HepG2 (cell line): ENCODE data around the gene USP28. TPM values are rescaled to one million over a fixed set of nuclear protein-coding genes. Genes with fewer than 3 reads are reported as not detected.

Experiments used
- ATAC-seq: fragments of 200-7000 bp; cut with Tn5 transposase; 3 replicates; pipeline ENCODE4 v1.9.1; 2020; ENCODE audit warnings: mild to moderate bottlenecking, moderate library complexity
- BruUV-seq: library from RNA; stranded (reverse); fragments of 400-500 nt; replicated peaks from 2 replicates; lab custom pipeline; 2021; lab: Mats Ljungman, UMichigan
- CTCF ChIA-PET: fragments of 300-600 bp; formaldehyde crosslinking; extraction: SDS; loops from one replicate; lab custom pipeline; 2021; ENCODE audit warnings: low total read pairs, inconsistent platforms, low intra/inter-chr PET ratio; lab: Yijun Ruan, JAX
- POLR2A ChIA-PET: fragments of 350-600 bp; sonication (Branson Sonifier 250); formaldehyde crosslinking; loops from one replicate; lab custom pipeline; 2020; ENCODE audit warnings: antibody characterized with exemption, inconsistent platforms; lab: Yijun Ruan, JAX
- DNase-seq: peaks from one replicate; pipeline ENCODE4 v3.0.0-alpha.2; 2015; ENCODE audit warnings: low spot score
- FAIRE-seq: peaks from 3 replicates; lab custom pipeline; 2011; peaks lifted over from hg19 to GRCh38; lab: Jason Lieb, UNC
- H2AFZ ChIP-seq: one replicate; pipeline ENCODE4 v1.6.1; 2011; ENCODE audit warnings: low read length, inconsistent platforms
- H3K27ac ChIP-seq: fragments of 300-600 bp; 3 replicates; pipeline ENCODE4 v1.8.0; 2011; ENCODE audit warnings: mixed run types, mild to moderate bottlenecking, mixed read lengths, low read length, inconsistent platforms; ENCODE audit not compliant: insufficient read depth; ENCODE audit errors: extremely low read length
- H3K27me3 ChIP-seq, 2 experiments: fragments of 200-600 bp in 1 of 2; 2 replicates in 1 of 2; 3 replicates in 1 of 2; pipeline versions ENCODE4 v1.6.0 to v1.8.0; 2011; ENCODE audit warnings: low read length in 2 of 2, mild to moderate bottlenecking in 2 of 2, moderate library complexity in 2 of 2, inconsistent platforms in 1 of 2; ENCODE audit not compliant: insufficient read depth in 2 of 2, control insufficient read depth in 1 of 2
- H3K36me3 ChIP-seq, 2 experiments: fragments of 200-600 bp in 1 of 2; replicated peaks in 1 of 2; 2 replicates in 1 of 2; 3 replicates in 1 of 2; pipeline versions ENCODE4 v1.5.1 to v1.8.0; 2011; ENCODE audit warnings: low read length in 2 of 2, inconsistent platforms in 1 of 2; ENCODE audit not compliant: insufficient read depth in 2 of 2, control insufficient read depth in 1 of 2
- H3K4me1 ChIP-seq: 2 replicates; pipeline ENCODE4 v1.5.1; 2012; ENCODE audit warnings: low read length, inconsistent platforms; ENCODE audit not compliant: insufficient read depth
- H3K4me2 ChIP-seq: 2 replicates; pipeline ENCODE4 v1.6.0; 2011; ENCODE audit warnings: low read depth, low read length, inconsistent platforms
- H3K4me3 ChIP-seq, 3 experiments: fragments of 200-600 bp in 1 of 3; sonication (generic), shearing (Covaris generic) in 1 of 3; replicated peaks in 1 of 3; 2 replicates each; pipeline ENCODE4 v1.5.1; 2011 to 2016; ENCODE audit warnings: low read length in 3 of 3, inconsistent platforms in 2 of 3, low read depth in 2 of 3, mild to moderate bottlenecking in 2 of 3, control low read depth in 1 of 3, mixed read lengths in 1 of 3; ENCODE audit not compliant: insufficient read depth in 1 of 3
- H3K79me2 ChIP-seq: one replicate; pipeline ENCODE4 v1.6.1; 2011; ENCODE audit warnings: low read length, inconsistent platforms; ENCODE audit not compliant: insufficient read depth
- H3K9ac ChIP-seq: 2 replicates; pipeline ENCODE4 v1.6.0; 2011; ENCODE audit warnings: mild to moderate bottlenecking, low read depth, low read length, inconsistent platforms; ENCODE audit not compliant: insufficient read depth
- H3K9me3 ChIP-seq: 2 replicates; pipeline ENCODE4 v1.5.1; 2012; ENCODE audit warnings: mild to moderate bottlenecking, low read length
- H4K20me1 ChIP-seq: 2 replicates; pipeline ENCODE4 v1.6.0; 2011; ENCODE audit warnings: inconsistent platforms, mild to moderate bottlenecking, low read length, moderate library complexity; ENCODE audit not compliant: insufficient read depth
- CCAR2 ChIP-seq: fragments of 200-400 bp; formaldehyde crosslinking; optimal IDR thresholded peaks from 2 replicates; pipeline ENCODE3; 2018; ENCODE audit warnings: low read depth, mild to moderate bottlenecking, low read length, moderate library complexity
- CREB1 ChIP-seq, 2 experiments: fragments of 450-650 bp in 1 of 2; IDR thresholded peaks; 2 replicates each; pipeline ENCODE4 v1.6.1; 2016 to 2017; ENCODE audit warnings: control low read depth in 1 of 2, mild to moderate bottlenecking in 1 of 2, missing compliant biosample characterization in 1 of 2, missing genetic modification characterization in 1 of 2
- CTCF ChIP-seq: sonication (generic); formaldehyde crosslinking; IDR thresholded peaks from 2 replicates; pipeline ENCODE4 v1.5.0; 2020; ENCODE audit warnings: mild to moderate bottlenecking, missing genetic modification reagents, moderate library complexity
- GATAD2A ChIP-seq: IDR thresholded peaks from 2 replicates; pipeline ENCODE4 v1.6.1; 2016
- IKZF4 ChIP-seq: sonication (generic); formaldehyde crosslinking; IDR thresholded peaks from 2 replicates; pipeline ENCODE4 v1.5.1; 2020; ENCODE audit warnings: borderline replicate concordance, mild to moderate bottlenecking, low read depth, missing genetic modification reagents; ENCODE audit errors: not compliant biosample characterization
- MED1 ChIP-seq: sonication (generic); formaldehyde crosslinking; IDR thresholded peaks from 2 replicates; pipeline ENCODE4 v1.4.0; 2020; ENCODE audit warnings: missing genetic modification reagents
- MED8 ChIP-seq: sonication (generic); formaldehyde crosslinking; IDR thresholded peaks from 2 replicates; pipeline ENCODE4 v1.8.1; 2023; ENCODE audit warnings: mild to moderate bottlenecking, missing genetic modification reagents; ENCODE audit not compliant: insufficient replicate concordance
- MLLT10 ChIP-seq: sonication (generic); formaldehyde crosslinking; IDR thresholded peaks from 2 replicates; pipeline ENCODE4 v1.4.0; 2020; ENCODE audit warnings: missing genetic modification reagents
- NCOA1 ChIP-seq: sonication (generic); formaldehyde crosslinking; IDR thresholded peaks from 2 replicates; pipeline ENCODE4 v1.9.0; 2021; ENCODE audit warnings: missing genetic modification reagents
- NR2F2 ChIP-seq: IDR thresholded peaks from 2 replicates; pipeline ENCODE4 v1.6.1; 2012; ENCODE audit warnings: low read depth, inconsistent platforms, borderline replicate concordance
- POGZ ChIP-seq: sonication (generic); formaldehyde crosslinking; IDR thresholded peaks from 2 replicates; pipeline ENCODE4 v1.4.0; 2020; ENCODE audit warnings: mild to moderate bottlenecking, missing genetic modification reagents
- SMAD1 ChIP-seq: sonication (generic); formaldehyde crosslinking; IDR thresholded peaks from 2 replicates; pipeline ENCODE4 v1.4.0; 2020; ENCODE audit warnings: missing genetic modification reagents, low read depth, mild to moderate bottlenecking, borderline replicate concordance
- SP2 ChIP-seq: sonication (generic); formaldehyde crosslinking; IDR thresholded peaks from 2 replicates; pipeline ENCODE4 v1.5.1; 2020; ENCODE audit warnings: mild to moderate bottlenecking, missing genetic modification reagents
- ZBTB3 ChIP-seq: sonication (generic); formaldehyde crosslinking; IDR thresholded peaks from 2 replicates; pipeline ENCODE4 v1.4.0; 2020; ENCODE audit warnings: low read depth, mild to moderate bottlenecking, moderate library complexity, missing genetic modification reagents, borderline replicate concordance
- ZBTB38 ChIP-seq: sonication (generic); formaldehyde crosslinking; IDR thresholded peaks from 2 replicates; pipeline ENCODE4 v1.5.1; 2020; ENCODE audit warnings: mild to moderate bottlenecking, missing genetic modification reagents
- ZNF501 ChIP-seq: sonication (generic); formaldehyde crosslinking; IDR thresholded peaks from 2 replicates; pipeline ENCODE4 v1.5.1; 2020; ENCODE audit warnings: mild to moderate bottlenecking, moderate library complexity, missing genetic modification reagents
- ZNF512 ChIP-seq: sonication (generic); formaldehyde crosslinking; IDR thresholded peaks from 2 replicates; pipeline ENCODE4 v1.4.0; 2020; ENCODE audit warnings: mild to moderate bottlenecking, missing genetic modification reagents
- ZNF556 ChIP-seq: sonication (generic); formaldehyde crosslinking; IDR thresholded peaks from 2 replicates; pipeline ENCODE4 v1.4.0; 2020; ENCODE audit warnings: mild to moderate bottlenecking, missing genetic modification reagents, borderline replicate concordance
- ZNF569 ChIP-seq: sonication (generic); formaldehyde crosslinking; IDR thresholded peaks from 2 replicates; pipeline ENCODE4 v1.5.0; 2020; ENCODE audit warnings: mild to moderate bottlenecking, missing genetic modification reagents, moderate library complexity, borderline replicate concordance
- ZNF589 ChIP-seq: sonication (generic); formaldehyde crosslinking; conservative IDR thresholded peaks from 2 replicates; pipeline ENCODE4 v1.8.0; 2022; ENCODE audit warnings: mild to moderate bottlenecking, moderate library complexity, missing genetic modification reagents
- ZNF644 ChIP-seq: IDR thresholded peaks from 2 replicates; pipeline ENCODE4 v1.6.1; 2016; ENCODE audit warnings: low read depth
- ZNF768 ChIP-seq: sonication (generic); formaldehyde crosslinking; IDR thresholded peaks from 2 replicates; pipeline ENCODE4 v1.4.0; 2020; ENCODE audit warnings: missing genetic modification reagents
- WGBS: methylation state at CpG from one replicate; pipeline ENCODE4 v1.1.6; 2017; ENCODE audit warnings: low lambda C conversion rate; 5-methylcytosine and 5-hydroxymethylcytosine counted together
- in situ Hi-C: cut with HindIII; loops from 2 replicates; pipeline ENCODE4 v1.10.0; 2017; ENCODE audit warnings: low pct_unique_long_range_greater_than_20kb; ENCODE audit not compliant: extremely low pct_ligation_motif_present
- intact Hi-C: fragments of 100-400 bp; cut with micrococcal nuclease; formaldehyde crosslinking; loops from one replicate; pipeline ENCODE4 v1.10.0; 2022; ENCODE audit not compliant: unreplicated experiment
- polyA plus RNA-seq, 8 experiments: library from polyadenylated mRNA; depleted of rRNA in 3 of 8; stranded (reverse) in 7 of 8; unstranded in 1 of 8; fragments of >200 nt; fragmentation: Illumina TruSeq in 4 of 8; extraction: Trizol in 4 of 8; gene quantifications; 2 replicates each; pipeline versions ENCODE4 v1.2.1 to v1.2.3, GENCODE V29; 2011 to 2016; ENCODE audit warnings: low read depth in 4 of 8, missing spikeins in 1 of 8, mixed read lengths in 1 of 8; ENCODE audit not compliant: insufficient read depth in 1 of 8
- total RNA-seq, 5 experiments: library from RNA; depleted of rRNA; stranded (reverse); fragments of >200 nt; fragmentation: Illumina TruSeq; extraction: Trizol; gene quantifications; 2 replicates each; pipeline ENCODE4 v1.2.3, GENCODE V29; 2016; ENCODE audit warnings: low read depth in 1 of 5

Gene USP28
- total and polyA plus RNA-seq, 2 of the 13 experiments (the other 11 are each of a cell fraction or from before 2014, with no cell fraction given): 29.6 to 34.3 TPM

- Histone ChIP-seq H3K4me3 (peak overlapping the region; percentile 63 to 74 (median 69)), H2AFZ (peak overlapping the region; percentile 86), H3K36me3 (no peaks in the 10 kb centered on the region), H3K4me1 (peaks cover 63% of the 10 kb centered on the region), H4K20me1 (no peaks in the 10 kb centered on the region), H3K27ac (peak overlapping the region; percentile 87), H3K79me2 (peaks cover 6% of the 10 kb centered on the region), H3K9me3 (no peaks in the 10 kb centered on the region), H3K27me3 (no peaks in the 10 kb centered on the region; a peak in 1 of 5 replicates), H3K4me2 (peak overlapping the region; percentile 89), H3K9ac (peak overlapping the region; percentile 82)
- 63% methylated on average over 24 of the region's 24 CpGs for WGBS
- in situ Hi-C loops: no loop called here
- TSS peak; percentile 93 for BruUV-seq
- DNase-seq: no peak
- intact Hi-C loops: no loop called here
- CTCF ChIA-PET: no interaction called here
- POLR2A ChIA-PET: interaction anchor here (0.9 to 2.1 kb wide), 6 partner anchors 14 to 30 kb away, joined by 3 to 16 read pairs (median 4); no protein-coding TSS in a partner anchor
- ATAC-seq: no peak
- no peak for FAIRE-seq
- TF ChIP-seq ZNF589 (CRISPR knock-in tag) (no peak), ZNF556 (CRISPR knock-in tag) (0 out of 2 replicates have a peak, but pooled peaks have one; percentile 5), SP2 (no peak), GATAD2A (0 out of 2 replicates have a peak, but pooled peaks have one; percentile 8), ZNF569 (CRISPR knock-in tag) (0 out of 2 replicates have a peak, but pooled peaks have one; percentile 59), ZNF512 (no peak; the same call in 1 of the 2 replicates), CCAR2 (no peak), SMAD1 (CRISPR knock-in tag) (0 out of 2 replicates have a peak, but pooled peaks have one; percentile 23), MED1 (CRISPR knock-in tag) (no peak), IKZF4 (peak; percentile 2), ZBTB38 (CRISPR knock-in tag) (peak; percentile 99), CREB1 (IDR thresholded peaks at IDR 0.05) (no peak), CREB1 (CRISPR knock-in tag; IDR thresholded peaks at IDR 0.05) (no peak), POGZ (CRISPR knock-in tag) (no peak), MLLT10 (CRISPR knock-in tag) (no peak), ZBTB3 (CRISPR knock-in tag) (0 out of 2 replicates have a peak, but pooled peaks have one; percentile 6), ZNF768 (CRISPR knock-in tag) (no peak), NCOA1 (CRISPR knock-in tag) (0 out of 2 replicates have a peak, but pooled peaks have one; percentile 62), NR2F2 (no peak), ZNF644 (CRISPR knock-in tag) (no peak), ZNF501 (peak; percentile 14; the same call in 1 of the 2 replicates), CTCF (CRISPR knock-in tag) (no peak), MED8 (CRISPR knock-in tag) (peak; percentile 6)
Observed at GRCh38 chr11:113876074-113876797, 864 bp upstream of the USP28 start.
